GM19238 (cell line): ENCODE results near the gene DCLK1.

Experiments
- DNase-seq: peaks from one replicate; pipeline ENCODE4 v3.0.0; 2011; ENCODE audit warnings: low spot score; ENCODE audit not compliant: insufficient read length

The DCLK1 gene

GRCh38 chr13:35909091-35909490, 222.1 kb downstream of the DCLK1 start:
- DNase-seq: no peak

GRCh38 chr13:35908226-35908625, 223.0 kb downstream of the DCLK1 start:
- no peak for DNase-seq

- no peak for DNase-seq
Observed at GRCh38 chr13:35906636-35907035, 224.5 kb downstream of the DCLK1 start.

- no peak for DNase-seq
Observed at GRCh38 chr13:35903075-35903474, 228.1 kb downstream of the DCLK1 start.

- DNase-seq: no peak
Observed at GRCh38 chr13:35898041-35898440, 233.1 kb downstream of the DCLK1 start.

- DNase-seq: no peak
Observed at GRCh38 chr13:35894636-35895035, 236.5 kb downstream of the DCLK1 start.

- no peak for DNase-seq
Observed at GRCh38 chr13:35892837-35893814, 238.1 kb downstream of the DCLK1 start.

GRCh38 chr13:35891507-35892441, 239.4 kb downstream of the DCLK1 start:
- no peak for DNase-seq

- no peak for DNase-seq
Observed at GRCh38 chr13:35889560-35889959, 241.6 kb downstream of the DCLK1 start.

- no peak for DNase-seq
Observed at GRCh38 chr13:35888981-35889380, 242.2 kb downstream of the DCLK1 start.

- DNase-seq: no peak
Observed at GRCh38 chr13:35888457-35888883, 242.7 kb downstream of the DCLK1 start.

GRCh38 chr13:35887115-35887666, 244.0 kb downstream of the DCLK1 start:
- no peak for DNase-seq

GRCh38 chr13:35886332-35887114, 244.7 kb downstream of the DCLK1 start:
- no peak for DNase-seq

- DNase-seq: no peak
Observed at GRCh38 chr13:35884211-35884760, 246.9 kb downstream of the DCLK1 start.

GRCh38 chr13:35882722-35883497, 248.3 kb downstream of the DCLK1 start:
- DNase-seq: no peak

GRCh38 chr13:35881360-35881759, 249.8 kb downstream of the DCLK1 start:
- no peak for DNase-seq

GRCh38 chr13:35879111-35879510, 252.1 kb downstream of the DCLK1 start:
- DNase-seq: no peak

GRCh38 chr13:35876601-35877000, 254.6 kb downstream of the DCLK1 start:
- DNase-seq: no peak

GRCh38 chr13:35874704-35875103, 256.5 kb downstream of the DCLK1 start:
- no peak for DNase-seq

GRCh38 chr13:35872369-35872768, 258.8 kb downstream of the DCLK1 start:
- no peak for DNase-seq
